IPS-18a (cell line): Measurements from ENCODE around the gene ZSWIM6.

ENCODE experiments used
- H3K27ac ChIP-seq: one replicate; pipeline ENCODE4 v1.5.1; 2013; ENCODE audit warnings: low read length
- H3K27me3 ChIP-seq: one replicate; pipeline ENCODE4 v1.6.1; 2013; ENCODE audit warnings: mild to moderate bottlenecking, low read length; ENCODE audit not compliant: control insufficient read depth, insufficient read depth
- H3K36me3 ChIP-seq: one replicate; pipeline ENCODE4 v1.6.1; 2013; ENCODE audit warnings: low read depth, low read length; ENCODE audit not compliant: control insufficient read depth
- H3K4me1 ChIP-seq: one replicate; pipeline ENCODE4 v1.6.1; 2013; ENCODE audit warnings: low read depth, low read length; ENCODE audit not compliant: control insufficient read depth
- H3K4me3 ChIP-seq: one replicate; pipeline ENCODE4 v1.5.1; 2013; ENCODE audit warnings: low read length
- H3K9ac ChIP-seq: one replicate; pipeline ENCODE4 v1.6.1; 2013; ENCODE audit warnings: mild to moderate bottlenecking, low read length, moderate library complexity
- H3K9me3 ChIP-seq: one replicate; pipeline ENCODE4 v1.6.1; 2013; ENCODE audit warnings: low read depth, low read length; ENCODE audit not compliant: control insufficient read depth

Gene ZSWIM6

GRCh38 chr5:61308712-61309111, 23.3 kb upstream of the ZSWIM6 start:
- Histone ChIP-seq H3K9me3 (no peaks in the 10 kb centered on the region), H3K4me3 (no peak overlapping the region), H3K4me1 (no peaks in the 10 kb centered on the region), H3K27me3 (no peaks in the 10 kb centered on the region), H3K9ac (no peak overlapping the region), H3K36me3 (no peaks in the 10 kb centered on the region), H3K27ac (no peak overlapping the region)

GRCh38 chr5:61309115-61309514, 22.9 kb upstream of the ZSWIM6 start:
- Histone ChIP-seq H3K4me1 (no peaks in the 10 kb centered on the region), H3K27ac (no peak overlapping the region), H3K9ac (no peak overlapping the region), H3K4me3 (no peak overlapping the region), H3K27me3 (no peaks in the 10 kb centered on the region), H3K36me3 (no peaks in the 10 kb centered on the region), H3K9me3 (no peaks in the 10 kb centered on the region)

DNA sequence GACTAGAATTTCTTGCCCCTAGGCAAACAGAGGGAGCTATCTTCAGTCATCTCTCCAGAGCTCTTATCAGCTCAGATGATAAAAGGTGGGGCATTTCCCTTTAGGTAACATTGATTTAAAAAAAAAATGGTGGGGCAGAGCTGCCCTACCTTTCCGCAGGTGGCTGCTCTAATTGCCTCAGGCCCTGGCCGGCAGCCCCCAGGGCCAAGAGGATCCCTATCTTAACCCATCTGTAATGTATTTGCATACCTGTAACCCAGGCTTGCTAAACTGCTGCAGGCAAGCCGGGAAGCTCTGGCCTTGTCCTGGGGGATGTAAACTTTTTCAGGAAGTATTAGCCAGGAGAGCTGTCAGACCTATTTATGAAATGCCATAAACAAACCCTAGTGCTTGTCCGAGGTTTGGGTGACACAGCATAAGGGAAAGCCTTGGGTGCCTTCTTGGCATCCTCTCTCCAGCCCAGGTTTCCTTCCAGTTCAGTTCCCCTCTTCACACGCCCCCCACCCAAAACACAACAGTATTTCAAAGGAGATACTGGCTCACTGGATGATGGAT, 20.9 kb upstream of the ZSWIM6 start:
- Histone ChIP-seq H3K27ac (no peak overlapping the region), H3K27me3 (no peaks in the 10 kb centered on the region), H3K4me3 (no peak overlapping the region), H3K36me3 (no peaks in the 10 kb centered on the region), H3K9me3 (no peaks in the 10 kb centered on the region), H3K4me1 (no peaks in the 10 kb centered on the region), H3K9ac (no peak overlapping the region)

DNA sequence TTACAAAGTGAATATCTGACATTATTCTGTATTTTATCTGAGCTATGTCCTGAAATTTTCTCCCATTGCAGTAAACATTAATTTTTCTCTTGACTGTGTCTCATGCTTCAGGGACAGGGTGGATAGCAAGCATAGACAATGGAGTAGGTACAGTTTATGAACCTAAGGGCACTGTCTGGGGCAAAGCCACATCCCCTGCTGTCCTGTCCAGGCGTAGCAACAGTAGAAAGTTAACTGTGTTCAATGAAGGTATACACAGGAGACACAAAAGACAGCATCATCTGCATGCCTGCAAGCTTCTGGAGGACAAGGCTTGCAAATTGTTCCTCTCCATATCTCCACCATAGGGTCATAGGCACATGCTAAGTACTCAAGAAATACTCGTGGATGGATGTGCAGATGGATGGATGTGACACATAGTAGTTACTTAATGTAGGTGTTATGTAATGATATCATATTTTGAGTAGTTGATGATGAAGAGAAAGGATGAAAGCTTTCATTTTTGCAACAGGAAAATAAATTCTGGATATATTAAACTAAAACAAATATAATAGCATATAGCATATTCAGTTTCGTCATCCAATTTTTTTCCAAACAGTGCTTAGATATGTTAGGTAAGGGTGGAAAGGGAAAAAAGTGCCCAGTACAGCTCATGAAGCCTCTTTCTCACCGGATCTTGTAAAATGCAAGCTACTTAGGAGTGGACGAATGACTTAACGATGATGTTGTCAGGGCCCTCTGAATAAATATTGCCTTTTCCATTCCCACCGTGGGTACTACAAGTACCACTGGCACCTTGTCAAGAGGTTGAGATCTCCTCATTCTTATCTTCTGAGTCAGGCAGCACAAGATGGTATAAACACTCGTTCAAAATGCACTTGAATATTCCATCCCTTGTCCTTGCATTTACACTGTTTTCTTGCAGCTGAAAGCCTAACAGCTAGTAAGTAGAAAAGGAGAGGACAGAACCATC, 19.9 kb upstream of the ZSWIM6 start:
- H3K4me3 ChIP-seq: no peak overlapping the region
- no peak overlapping the region for H3K9ac ChIP-seq
- no peaks in the 10 kb centered on the region for H3K4me1 ChIP-seq
- H3K9me3 ChIP-seq: no peaks in the 10 kb centered on the region
- H3K27ac ChIP-seq: no peak overlapping the region
- H3K36me3 ChIP-seq: no peaks in the 10 kb centered on the region
- H3K27me3 ChIP-seq: no peaks in the 10 kb centered on the region

- H3K4me1 ChIP-seq: peaks cover 2% of the 10 kb centered on the region
- no peak overlapping the region for H3K27ac ChIP-seq
- H3K9ac ChIP-seq: no peak overlapping the region
- H3K4me3 ChIP-seq: no peak overlapping the region
- no peaks in the 10 kb centered on the region for H3K36me3 ChIP-seq
- no peaks in the 10 kb centered on the region for H3K9me3 ChIP-seq
- H3K27me3 ChIP-seq: no peaks in the 10 kb centered on the region
Observed at GRCh38 chr5:61313960-61314681, 17.9 kb upstream of the ZSWIM6 start.

- no peaks in the 10 kb centered on the region for H3K9me3 ChIP-seq
- peaks cover 11% of the 10 kb centered on the region for H3K4me1 ChIP-seq
Observed at GRCh38 chr5:61318376-61318775, 13.7 kb upstream of the ZSWIM6 start.

GRCh38 chr5:61319388-61320146, 12.5 kb upstream of the ZSWIM6 start:
- peak overlapping the region; percentile 41 for H3K9ac ChIP-seq
- H3K4me3 ChIP-seq: peak overlapping the region; percentile 59
- peak overlapping the region; percentile 52 for H3K27ac ChIP-seq
- no peaks in the 10 kb centered on the region for H3K36me3 ChIP-seq
- no peaks in the 10 kb centered on the region for H3K27me3 ChIP-seq
- peaks cover 11% of the 10 kb centered on the region for H3K4me1 ChIP-seq
- H3K9me3 ChIP-seq: no peaks in the 10 kb centered on the region

More at GRCh38 chr5:61318376-61318775, 13.7 kb upstream of the ZSWIM6 start:
- Histone ChIP-seq H3K27ac (no peak overlapping the region), H3K27me3 (no peaks in the 10 kb centered on the region), H3K4me3 (no peak overlapping the region), H3K9ac (no peak overlapping the region), H3K36me3 (no peaks in the 10 kb centered on the region)

GRCh38 chr5:61320860-61321259, 11.2 kb upstream of the ZSWIM6 start:
- Histone ChIP-seq H3K36me3 (no peaks in the 10 kb centered on the region), H3K9me3 (no peaks in the 10 kb centered on the region), H3K27ac (no peak overlapping the region), H3K27me3 (no peaks in the 10 kb centered on the region), H3K9ac (no peak overlapping the region), H3K4me1 (peaks cover 11% of the 10 kb centered on the region), H3K4me3 (no peak overlapping the region)

GRCh38 chr5:61321669-61322068, 10.4 kb upstream of the ZSWIM6 start:
- H3K9me3 ChIP-seq: no peaks in the 10 kb centered on the region
- no peaks in the 10 kb centered on the region for H3K36me3 ChIP-seq
- H3K4me1 ChIP-seq: peaks cover 11% of the 10 kb centered on the region

DNA sequence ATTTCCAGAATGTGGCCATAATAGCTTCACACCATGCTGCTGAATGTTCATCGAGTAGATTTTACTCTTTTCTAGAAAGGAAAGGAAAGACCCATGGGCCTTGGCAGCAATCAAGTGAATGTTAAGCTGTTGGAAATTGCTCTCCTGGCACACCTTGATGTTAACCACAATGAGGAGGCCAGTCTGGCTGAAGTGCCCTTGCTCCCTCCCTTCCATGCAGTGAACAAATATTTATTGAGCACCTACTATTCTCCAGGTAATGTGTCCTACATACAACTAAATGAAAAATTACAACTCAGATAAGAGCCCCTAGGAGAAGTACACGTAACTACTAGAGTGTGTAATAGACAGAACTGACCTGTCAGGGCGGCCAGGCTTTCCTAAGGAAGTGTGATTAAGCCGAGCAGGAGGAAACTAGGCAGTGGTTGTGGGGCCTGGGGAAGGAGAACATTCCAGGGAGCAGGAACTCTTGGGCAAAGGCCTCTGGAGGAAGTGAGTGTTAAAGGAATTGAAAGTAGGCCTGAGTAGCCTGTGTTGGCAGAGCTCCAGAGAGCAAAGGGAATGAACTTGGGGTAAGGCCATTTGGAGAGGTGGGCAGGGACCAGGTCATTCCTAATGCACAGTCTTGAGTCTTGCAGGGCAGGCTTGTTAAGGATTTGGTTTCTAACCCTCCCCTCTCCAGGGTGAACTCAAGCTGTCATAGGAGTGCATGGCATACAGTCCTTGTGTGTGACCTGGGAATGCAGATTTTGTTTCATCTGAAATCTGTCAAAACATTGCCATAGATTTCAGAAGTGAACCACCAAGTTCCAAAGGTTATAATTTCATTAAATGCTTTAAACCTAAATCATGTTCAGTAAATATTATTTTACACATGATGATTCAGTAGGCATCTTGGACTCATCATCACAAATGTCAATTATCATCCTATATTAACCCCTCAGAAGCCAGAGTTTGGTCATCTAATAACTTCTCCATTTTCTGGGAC, 9.0 kb upstream of the ZSWIM6 start:
- Histone ChIP-seq H3K9me3 (no peaks in the 10 kb centered on the region), H3K9ac (no peak overlapping the region), H3K4me1 (peaks cover 13% of the 10 kb centered on the region), H3K4me3 (no peak overlapping the region), H3K27me3 (peaks cover 14% of the 10 kb centered on the region), H3K27ac (no peak overlapping the region), H3K36me3 (no peaks in the 10 kb centered on the region)

More at GRCh38 chr5:61321669-61322068, 10.4 kb upstream of the ZSWIM6 start:
- Histone ChIP-seq H3K27me3 (peaks cover 3% of the 10 kb centered on the region), H3K27ac (no peak overlapping the region), H3K4me3 (no peak overlapping the region), H3K9ac (no peak overlapping the region)
